Measurements from ENCODE around the gene APLF.
"Not testable (repeated sequence)": the region's sequence is repeated elsewhere in the genome, so short reads cannot be mapped to it uniquely, and the experiment has no call there.

Gene APLF

DNA sequence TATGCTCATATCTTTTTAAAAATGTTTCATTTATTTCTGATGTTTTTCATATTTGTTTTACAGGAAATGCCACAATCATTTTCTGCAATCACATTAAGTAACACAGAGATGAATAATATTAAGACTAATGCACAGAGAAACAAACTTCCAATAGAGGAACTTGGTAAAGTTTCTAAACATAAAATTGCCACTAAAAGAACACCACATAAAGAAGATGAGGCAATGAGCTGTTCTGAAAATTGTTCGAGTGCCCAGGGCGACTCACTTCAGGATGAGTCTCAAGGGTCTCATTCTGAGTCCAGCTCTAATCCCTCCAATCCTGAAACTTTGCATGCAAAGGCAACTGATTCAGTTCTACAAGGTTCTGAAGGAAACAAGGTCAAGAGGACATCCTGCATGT lies 70.4 kb downstream of the APLF start:
- DNase-seq: no peak

DNA sequence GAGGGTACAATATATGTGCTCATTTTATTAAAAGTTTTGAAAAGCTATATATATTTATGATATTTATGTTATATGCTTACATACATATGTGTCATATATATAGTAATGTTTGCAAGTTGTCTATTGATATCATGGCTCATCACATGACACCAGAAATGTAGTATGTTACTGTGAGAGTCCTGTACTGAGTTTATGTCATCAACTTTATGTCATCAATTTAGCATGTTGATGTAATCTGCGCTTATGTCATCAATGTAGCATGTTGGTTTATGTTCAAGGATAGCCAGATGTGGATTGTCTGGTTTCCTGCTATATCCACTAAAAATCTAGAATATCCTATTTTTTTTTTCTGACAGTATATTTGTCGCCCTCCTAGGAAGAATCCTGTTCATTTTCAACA lies 77.4 kb downstream of the APLF start:
- DNase-seq: no peak

DNA sequence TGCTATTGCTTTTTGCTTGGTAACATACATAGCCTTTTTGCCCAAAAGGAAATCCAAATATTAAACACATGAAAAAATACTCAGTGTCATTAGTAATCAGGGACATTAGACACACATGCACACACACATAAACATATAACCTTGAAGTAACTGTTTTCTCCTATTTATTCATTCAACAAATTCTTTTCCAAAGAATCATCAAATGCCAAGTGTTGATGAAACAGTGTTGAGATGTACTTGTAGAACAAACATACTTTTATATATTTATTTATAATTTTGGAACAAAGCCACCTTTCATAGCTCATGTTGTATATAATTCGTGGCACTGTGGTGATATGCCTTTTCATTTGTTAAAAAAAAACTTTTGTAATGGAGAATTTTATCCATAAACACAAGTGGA lies 81.0 kb downstream of the APLF start:
- no peak for DNase-seq

DNA sequence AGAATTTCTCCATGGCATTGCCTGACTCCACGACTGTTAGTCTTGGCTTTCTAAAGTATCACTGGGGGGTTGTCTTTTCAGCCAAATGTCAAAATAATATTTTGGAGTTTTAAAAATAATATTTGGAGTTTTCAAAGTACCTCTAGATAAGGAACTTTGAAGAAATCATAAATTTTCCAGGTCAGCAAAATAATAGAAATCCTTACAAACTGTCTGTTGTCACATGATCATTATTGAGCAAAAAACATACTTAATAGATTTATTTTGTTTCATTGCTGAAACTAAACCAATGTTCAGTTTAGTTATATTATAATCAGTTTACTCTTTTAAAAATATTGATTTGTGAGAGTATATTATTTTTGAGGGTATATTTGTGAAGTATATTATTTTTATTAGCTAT lies 85.7 kb downstream of the APLF start:
- DNase-seq: no peak

DNA sequence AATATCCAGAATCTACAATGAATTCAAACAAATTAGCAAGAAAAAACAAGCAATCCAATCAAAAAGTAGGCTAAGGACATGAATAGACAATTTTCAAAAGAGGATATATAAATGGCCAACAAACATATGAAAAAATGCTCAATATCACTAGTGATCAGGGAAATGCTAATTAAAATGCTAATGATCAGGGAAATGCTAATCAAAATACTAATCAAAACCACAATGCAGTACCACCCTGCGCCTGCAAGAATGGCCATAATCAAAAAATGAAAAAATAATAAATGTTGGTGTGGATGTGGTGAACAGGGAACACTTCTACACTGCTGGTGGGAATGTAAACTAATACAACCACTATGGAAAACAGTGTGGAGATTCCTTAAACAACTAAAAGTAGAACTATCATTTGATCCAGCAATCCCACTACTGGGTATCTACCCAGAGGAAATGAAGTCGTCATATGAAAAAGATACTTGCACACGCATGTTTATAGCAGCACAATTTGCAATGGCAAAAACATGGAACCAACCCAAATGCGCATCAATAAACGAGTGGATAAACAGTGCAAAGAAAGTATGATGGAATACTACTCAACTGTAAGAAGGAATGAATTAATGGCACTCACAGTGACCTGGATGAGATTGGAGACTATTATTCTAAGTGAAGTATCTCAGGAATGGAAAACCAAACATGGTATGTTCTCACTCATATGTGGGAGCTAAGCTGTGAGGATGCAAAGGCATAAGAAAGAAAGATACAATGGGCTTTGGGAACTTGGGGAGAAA lies 88.2 kb downstream of the APLF start:
- not testable (repeated sequence) for DNase-seq

DNA sequence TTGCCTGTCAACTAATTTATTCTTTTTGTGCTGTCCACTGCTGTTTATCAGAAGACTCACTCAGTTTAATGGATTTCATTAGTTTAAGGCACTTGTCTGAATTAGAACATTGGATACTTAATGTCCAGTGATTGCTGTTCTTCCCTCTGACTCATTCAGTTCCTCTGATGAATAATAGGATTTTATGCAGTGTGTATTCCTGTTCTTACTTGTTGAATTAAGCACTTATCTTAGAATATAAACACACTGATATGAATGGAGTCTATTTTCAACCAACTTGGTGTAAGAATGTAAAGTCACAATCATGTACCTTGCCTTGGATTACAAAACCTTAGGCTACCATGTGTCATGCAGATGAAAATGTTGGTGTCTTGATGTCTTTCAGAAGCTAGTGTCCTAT lies 89.0 kb downstream of the APLF start:
- no peak for DNase-seq

DNA sequence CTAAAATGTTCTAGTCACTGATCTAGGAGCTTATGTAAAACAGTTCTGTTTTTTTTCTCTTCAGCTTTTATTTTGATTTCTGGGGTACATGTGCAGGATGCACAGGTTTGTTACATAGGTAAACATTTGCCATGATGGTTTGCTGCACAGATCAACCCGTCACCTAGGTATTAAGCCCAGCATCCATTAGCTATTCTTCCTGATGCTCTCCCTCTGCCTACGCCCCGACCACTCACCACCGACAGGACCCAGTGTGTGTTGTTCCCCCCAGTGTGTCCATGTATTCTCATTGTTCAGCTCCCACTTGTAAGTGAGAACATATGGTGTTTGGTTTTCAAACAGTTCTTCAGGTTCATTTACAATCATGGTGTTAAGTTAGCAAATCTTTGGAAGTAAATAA lies 91.2 kb downstream of the APLF start:
- DNase-seq: no peak

DNA sequence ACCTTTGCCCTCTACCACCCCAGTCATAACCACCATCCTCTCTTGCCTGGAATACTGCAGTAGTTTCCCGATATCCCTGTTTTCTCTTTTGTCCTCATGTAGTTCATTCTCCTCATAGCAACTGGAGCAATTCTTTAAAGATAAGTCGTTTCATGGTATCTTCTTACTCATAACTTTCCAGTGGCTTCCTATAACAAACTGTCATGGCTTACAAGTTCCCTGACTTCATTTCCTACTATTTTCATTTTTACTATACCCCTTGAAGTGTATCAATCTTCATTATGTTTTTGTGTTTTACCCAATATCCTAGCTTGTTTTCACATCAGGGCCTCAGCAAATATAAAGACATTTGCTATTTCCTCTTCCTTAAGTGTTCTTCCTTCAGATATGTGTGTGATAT lies 92.3 kb downstream of the APLF start:
- DNase-seq: no peak

DNA sequence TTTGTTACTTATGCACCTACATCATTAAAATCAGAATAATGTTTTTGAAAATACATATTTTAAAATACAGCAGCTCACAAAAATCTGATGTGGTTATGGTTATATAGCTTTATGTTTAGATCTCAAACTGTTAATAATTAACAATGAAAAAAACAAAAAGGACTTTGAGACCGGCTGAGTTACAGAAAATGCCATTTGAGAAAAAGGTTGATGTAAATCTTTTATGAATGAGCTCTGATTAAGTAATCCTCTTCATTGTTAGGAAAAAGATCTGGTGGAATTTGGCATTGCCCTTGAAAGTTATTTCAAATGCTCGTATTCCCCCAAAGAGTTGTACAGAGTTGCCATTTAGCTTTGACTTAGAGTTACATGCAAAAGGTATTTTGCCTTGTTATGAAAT lies 93.2 kb downstream of the APLF start:
- DNase-seq: no peak

DNA sequence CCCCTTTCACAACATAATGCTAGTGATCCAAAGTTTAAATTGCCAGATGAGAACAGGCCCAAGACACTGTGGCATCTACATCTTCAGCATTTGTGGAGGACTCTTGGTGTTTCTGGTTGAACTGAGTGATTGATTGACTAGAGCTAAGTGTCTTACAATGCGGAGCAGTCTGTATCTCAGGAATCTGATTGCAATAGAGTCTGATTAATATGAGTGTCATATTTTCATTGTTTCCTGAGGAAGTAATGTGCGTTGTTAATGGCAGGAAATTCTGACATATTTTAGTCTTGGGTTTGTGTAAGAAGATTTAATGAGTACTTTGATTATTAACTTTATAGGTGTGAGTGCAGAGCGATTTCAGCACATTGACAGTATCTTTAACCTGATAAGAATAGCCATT lies 94.0 kb downstream of the APLF start:
- DNase-seq: no peak

DNA sequence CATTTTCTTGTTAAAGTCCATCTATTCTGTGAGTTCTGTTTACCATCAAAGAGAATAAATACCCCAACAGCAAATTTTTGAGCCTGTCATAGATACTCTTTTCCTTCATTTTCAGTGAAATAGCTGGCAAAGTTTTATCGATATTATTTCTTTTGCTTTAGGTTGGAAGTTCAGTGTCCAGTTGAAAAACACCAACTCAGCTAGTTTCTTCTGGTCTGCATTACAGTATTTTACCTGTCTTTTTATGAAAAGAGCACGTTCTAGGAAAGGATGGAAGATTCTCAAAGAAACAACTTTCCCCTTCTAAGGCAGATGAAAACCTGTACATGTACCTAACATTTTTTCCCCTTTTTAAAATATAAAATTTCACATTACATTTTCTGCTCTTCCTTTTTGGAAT lies 95.5 kb downstream of the APLF start:
- DNase-seq: no peak

DNA sequence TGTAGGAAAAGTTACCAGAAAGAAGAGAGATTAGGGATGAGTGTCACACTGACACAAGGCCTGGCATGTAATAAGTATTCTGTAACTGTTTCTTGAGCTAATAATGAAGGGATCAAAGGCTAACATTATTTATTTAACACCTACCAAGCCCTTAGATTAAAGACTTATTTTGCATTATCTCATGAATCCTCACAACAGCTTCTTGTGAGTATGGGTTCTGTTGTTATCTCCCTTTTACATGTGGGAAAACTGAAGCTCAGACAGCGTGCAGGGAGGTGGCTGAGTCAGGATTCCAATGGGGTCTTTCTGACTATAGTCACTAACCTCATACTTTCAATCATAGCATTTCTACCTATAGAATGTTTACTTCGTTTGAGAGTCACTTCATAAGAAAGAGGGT lies 97.0 kb downstream of the APLF start:
- DNase-seq: no peak

DNA sequence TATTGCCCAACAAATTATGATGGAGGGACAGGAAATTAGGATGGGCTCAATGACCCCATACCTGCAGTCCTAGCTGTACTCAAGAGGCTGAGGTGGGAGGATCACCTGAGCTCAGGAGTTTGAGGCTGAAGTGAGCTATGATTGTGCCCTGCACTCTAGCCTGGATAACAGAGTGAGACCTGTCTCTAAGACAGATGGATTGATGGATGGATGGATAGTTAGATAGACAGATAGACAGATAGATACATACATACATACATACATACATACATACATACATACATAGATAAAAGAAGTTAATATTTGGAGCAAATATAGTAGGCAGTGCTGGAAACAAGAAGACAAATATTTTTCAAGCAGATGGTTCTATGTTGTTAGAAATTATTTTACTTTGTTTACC lies 97.9 kb downstream of the APLF start:
- DNase-seq: no peak

DNA sequence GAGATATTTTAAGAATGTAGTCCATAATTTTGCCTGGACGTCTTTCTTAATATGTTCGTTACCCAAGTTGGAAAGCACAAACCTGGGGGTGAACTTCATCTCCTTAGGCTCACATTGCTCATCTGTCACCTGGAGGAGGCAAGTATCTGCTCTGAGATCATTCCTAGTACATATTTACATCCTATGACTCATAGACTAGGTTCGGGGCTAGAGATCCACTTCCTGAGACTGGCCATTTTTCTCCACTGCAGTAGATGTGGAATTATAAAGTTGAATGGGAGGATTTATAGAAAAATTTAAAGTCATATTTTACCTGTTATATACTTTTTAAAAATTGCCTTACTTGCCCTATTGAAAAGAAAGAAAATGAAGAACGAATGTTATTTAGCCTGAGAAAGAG lies 98.5 kb downstream of the APLF start:
- DNase-seq: no peak

DNA sequence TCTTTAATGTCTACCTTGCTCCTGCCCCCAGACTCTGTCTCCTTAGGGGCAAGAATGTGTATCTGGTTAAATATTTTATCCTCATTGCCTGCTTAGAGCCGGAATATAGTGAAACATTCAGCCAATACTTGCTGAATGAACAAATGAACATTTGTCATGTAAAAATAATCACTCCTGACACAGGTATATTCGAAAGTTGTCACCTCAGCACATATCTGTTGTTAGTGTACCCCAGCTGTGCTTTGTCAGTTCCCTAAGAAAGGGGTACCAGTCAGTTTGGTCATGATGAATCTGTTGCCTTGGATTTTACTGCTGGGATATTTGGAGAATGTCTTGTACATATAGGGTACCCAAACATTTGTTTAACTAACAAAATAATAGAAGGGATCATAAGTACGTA lies 99.0 kb downstream of the APLF start:
- DNase-seq: no peak

DNA sequence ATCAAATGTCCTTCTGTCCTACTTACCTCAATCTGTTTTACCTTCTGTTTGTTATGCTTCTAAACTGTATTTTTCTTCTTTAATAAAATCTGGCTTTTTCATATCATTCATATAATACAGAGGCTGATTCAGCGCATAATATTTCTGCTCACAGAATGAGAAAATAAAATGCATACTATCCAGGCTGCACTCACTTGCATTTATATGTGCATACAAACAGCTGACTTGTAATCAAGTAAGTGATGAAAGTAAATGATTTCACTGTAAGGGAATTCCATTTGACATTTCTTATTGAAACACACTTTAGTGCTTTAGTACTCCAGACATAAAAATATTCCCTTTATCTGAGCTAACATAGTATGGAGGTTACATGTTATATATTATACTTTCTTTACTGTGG lies 100.7 kb downstream of the APLF start:
- DNase-seq: no peak

DNA sequence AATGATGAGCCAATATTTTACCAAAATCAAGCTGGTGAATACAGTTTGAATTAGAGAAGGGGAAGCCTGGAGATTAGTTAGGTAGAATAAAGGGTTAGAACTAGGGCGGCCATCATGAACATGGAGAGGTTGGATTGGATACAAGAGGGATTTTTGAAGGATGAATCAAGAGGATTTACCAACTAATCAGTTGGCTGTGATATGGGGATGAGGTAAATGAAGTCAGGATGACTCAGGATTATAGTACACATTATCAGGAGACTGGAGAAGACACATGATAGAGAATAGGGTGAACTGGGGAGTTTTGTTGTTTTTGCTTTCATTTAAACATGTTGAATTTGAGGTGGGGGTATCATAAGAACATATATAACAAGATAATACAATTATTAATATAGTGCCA lies 102.2 kb downstream of the APLF start:
- DNase-seq: no peak

DNA sequence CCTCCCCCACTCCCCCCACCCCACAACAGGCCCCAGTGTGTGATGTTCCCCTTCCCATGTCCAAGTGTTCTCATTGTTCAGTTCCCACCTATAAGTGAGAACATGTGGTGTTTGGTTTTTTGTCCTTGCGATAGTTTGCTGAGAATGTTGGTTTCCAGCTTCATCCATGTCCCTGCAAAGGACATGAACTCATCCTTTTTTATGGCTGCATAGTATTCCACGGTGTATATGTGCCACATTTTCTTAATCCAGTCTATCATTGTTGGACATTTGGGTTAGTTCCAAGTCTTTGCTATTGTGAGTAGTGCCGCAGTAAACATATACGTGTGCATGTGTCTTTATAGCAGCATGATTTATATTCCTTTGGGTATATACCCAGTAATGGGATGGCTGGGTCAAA lies 103.0 kb downstream of the APLF start:
- not testable (repeated sequence) for DNase-seq

DNA sequence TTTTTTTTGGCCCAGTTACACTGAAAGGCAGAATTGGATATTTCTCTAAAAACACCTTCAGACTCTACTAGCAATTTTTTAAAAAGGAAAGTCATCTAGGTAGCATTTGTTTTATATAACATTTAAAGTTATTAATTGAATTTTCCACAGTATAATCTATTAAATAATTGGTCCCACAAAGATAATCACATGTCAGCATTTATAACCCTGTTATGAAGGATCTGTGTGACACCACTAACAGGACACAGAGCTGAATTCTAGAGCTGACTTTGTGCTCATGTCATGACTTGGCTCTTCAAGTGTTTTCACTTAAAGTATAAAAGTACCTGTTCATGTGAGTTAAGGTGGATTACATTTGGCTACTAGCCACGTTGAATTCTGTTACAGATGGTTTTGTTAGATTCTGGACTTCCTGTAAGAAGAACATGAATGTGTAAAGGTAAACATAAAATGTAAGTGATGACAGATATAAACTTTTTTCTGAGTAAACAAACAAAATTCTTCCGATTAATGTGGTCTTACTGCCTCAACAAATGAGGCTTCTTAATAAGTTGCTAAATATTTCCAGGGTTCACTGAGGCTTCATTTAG lies 106.9 kb downstream of the APLF start:
- no peak for DNase-seq

DNA sequence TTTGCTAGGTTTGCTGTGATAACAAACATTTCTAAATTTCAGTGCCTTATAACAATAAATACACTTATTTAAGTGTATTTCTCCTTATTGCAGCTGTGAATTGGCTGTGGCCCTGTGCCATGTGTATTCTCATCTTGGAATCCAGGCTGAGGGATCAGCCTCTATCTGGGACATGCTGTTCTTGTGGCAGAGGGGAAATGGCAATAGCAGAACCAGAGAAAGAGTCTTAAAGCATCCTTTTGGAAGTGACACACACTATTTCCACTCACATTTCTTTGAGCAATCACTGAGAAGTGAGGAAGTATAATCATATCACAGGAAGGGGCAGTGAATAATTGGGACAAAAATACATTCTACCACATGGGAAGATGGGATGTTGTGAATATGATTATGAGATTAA lies 109.8 kb downstream of the APLF start:
- no peak for DNase-seq

DNA sequence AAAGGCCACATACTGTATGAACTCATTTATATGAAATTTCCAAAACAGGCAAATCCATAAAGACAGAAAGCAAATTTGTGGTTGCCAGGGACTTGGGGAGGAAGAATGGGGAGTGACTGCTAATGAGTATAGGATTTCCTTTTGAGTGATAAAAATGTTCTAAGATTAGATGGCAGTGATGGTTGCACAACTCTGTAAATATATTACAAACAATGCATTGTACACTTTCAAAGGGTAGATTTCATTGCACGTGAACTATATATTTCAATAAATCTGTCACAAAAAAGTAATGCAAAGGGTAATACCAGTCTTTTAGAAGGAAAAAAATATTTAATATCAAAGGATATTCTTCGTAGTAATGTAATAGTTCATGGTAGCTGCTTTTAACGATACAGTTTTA lies 112.3 kb downstream of the APLF start:
- DNase-seq: no peak

DNA sequence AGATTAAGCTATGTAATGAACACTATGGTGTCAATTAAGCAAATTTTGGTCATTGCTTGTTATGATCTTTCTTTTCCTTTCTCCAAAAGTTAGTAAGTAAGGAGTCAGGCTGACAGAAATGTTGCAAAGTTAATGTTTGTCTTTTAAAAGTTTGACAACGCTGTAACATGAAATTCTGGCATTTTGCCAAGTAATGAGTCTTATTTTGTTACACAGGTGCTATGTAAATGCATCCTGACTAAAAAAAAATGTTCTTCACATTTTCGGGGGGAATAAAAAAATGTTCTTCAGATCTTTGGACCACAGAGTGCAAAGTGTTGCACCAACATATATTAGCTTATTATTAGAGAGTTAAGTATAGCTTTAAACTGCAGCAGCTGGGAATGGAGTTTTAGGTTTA lies 121.2 kb downstream of the APLF start:
- DNase-seq: no peak

DNA sequence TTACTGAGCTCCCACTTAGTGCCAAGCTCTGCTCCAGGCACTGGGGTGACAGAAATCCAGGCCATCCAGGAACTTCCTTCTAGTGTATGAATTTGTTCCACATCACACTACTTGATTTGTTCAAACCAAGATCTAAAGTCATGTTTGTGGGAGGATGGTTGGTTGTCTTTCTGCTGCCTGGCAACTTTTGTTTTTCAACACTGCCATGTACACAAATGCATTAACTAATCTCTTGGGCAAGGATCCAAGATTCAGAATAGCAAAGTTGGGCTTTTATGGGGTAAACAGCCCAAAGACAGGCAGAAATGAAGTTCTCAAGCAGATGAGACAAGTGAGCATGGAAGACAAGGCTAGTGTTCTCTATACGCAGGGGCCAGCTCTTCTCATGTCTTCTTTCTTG lies 122.6 kb downstream of the APLF start:
- no peak for DNase-seq

DNA sequence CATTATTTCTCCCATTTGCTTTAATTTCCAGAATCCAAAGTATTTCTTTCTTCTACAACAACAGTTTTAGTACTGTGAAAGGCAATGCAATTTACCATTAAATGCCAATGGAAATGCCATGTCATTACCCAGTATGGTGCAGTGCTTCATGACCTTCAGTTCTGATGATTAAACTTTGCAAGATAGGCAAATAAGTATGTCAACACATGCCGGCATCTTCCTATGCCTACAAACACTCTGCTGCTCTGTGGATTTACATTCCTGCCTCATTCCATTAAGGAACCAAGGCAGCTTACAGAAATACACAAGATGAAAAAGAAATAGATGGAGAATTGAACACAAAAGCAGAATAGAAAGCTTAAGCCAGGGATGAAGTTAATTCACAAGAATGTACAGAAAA lies 123.3 kb downstream of the APLF start:
- no peak for DNase-seq

DNA sequence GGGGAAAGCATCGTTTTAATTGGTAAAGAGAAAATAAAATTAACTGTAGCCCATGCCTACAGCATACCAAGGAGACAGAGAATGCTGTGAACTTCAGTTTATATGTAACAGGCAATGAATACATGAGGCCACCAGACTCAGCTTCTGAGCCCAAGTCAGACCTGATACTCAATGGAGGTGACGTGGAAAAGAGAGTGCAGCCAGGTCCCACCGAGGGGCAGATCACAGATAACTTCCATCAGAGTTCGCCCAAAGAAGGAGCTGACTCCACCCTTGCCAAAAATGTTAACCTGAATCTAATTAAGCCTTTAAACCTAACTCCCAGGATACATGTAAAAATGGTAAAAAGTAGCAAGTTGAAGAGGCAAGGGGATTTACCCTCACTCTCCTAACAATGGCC lies 123.8 kb downstream of the APLF start:
- DNase-seq: no peak

Data from NCI-H146 (cell line).